Mesendoderm (in vitro differentiated cells): Measurements from ENCODE around the gene LSS.
"Not testable (repeated sequence)": the region's sequence is repeated elsewhere in the genome, so short reads cannot be mapped to it uniquely, and the experiment has no call there.

Experiments
- DNase-seq: peaks from one replicate; pipeline ENCODE4 v3.0.0; 2013
- H2AK5ac ChIP-seq: 2 replicates; pipeline ENCODE4 v1.6.1; 2013; ENCODE audit warnings: low read length, inconsistent platforms
- H2BK120ac ChIP-seq: 2 replicates; pipeline ENCODE4 v1.6.1; 2013; ENCODE audit warnings: low read depth, mild to moderate bottlenecking, low read length, moderate library complexity, mixed read lengths
- H2BK15ac ChIP-seq: replicated peaks from 2 replicates; pipeline ENCODE4 v1.6.1; 2013; ENCODE audit warnings: low read depth, mild to moderate bottlenecking, moderate library complexity
- H2BK5ac ChIP-seq: 2 replicates; pipeline ENCODE4 v1.6.1; 2013; ENCODE audit warnings: low read length, inconsistent platforms
- H3K18ac ChIP-seq: 2 replicates; pipeline ENCODE4 v1.6.1; 2013; ENCODE audit warnings: mild to moderate bottlenecking, low read length, mixed read lengths
- H3K23ac ChIP-seq: one replicate; pipeline ENCODE4 v1.6.1; 2013; ENCODE audit warnings: low read length
- H3K27ac ChIP-seq: 2 replicates; pipeline ENCODE4 v1.5.1; 2013; ENCODE audit warnings: low read depth, mild to moderate bottlenecking, inconsistent platforms, low read length, moderate library complexity
- H3K27me3 ChIP-seq: 2 replicates; pipeline ENCODE4 v1.6.1; 2013; ENCODE audit warnings: low read length, control low read depth, mild to moderate bottlenecking, inconsistent platforms; ENCODE audit not compliant: insufficient read depth, poor library complexity
- H3K36me3 ChIP-seq: 2 replicates; pipeline ENCODE4 v1.6.1; 2013; ENCODE audit warnings: low read length, inconsistent platforms; ENCODE audit not compliant: control insufficient read depth, insufficient read depth
- H3K4ac ChIP-seq: one replicate; pipeline ENCODE4 v1.6.1; 2013; ENCODE audit warnings: low read depth, mild to moderate bottlenecking, low read length, moderate library complexity
- H3K4me1 ChIP-seq: 2 replicates; pipeline ENCODE4 v1.6.1; 2013; ENCODE audit warnings: low read depth, low read length, inconsistent platforms; ENCODE audit not compliant: control insufficient read depth
- H3K4me2 ChIP-seq: 2 replicates; pipeline ENCODE4 v1.6.1; 2013; ENCODE audit warnings: low read length
- H3K4me3 ChIP-seq: 2 replicates; pipeline ENCODE4 v1.5.1; 2013; ENCODE audit warnings: mild to moderate bottlenecking, low read length
- H3K56ac ChIP-seq: one replicate; pipeline ENCODE4 v1.6.1; 2013; ENCODE audit warnings: low read length
- H3K79me1 ChIP-seq: 2 replicates; pipeline ENCODE4 v1.6.1; 2013; ENCODE audit warnings: low read length, inconsistent platforms
- H3K79me2 ChIP-seq: 2 replicates; pipeline ENCODE4 v1.6.1; 2013; ENCODE audit warnings: mild to moderate bottlenecking, low read length; ENCODE audit not compliant: control insufficient read depth, insufficient read depth
- H3K9ac ChIP-seq: 2 replicates; pipeline ENCODE4 v1.6.1; 2013; ENCODE audit warnings: low read length, inconsistent platforms
- H4K5ac ChIP-seq: one replicate; pipeline ENCODE4 v1.6.1; 2013; ENCODE audit warnings: low read length
- H4K8ac ChIP-seq: one replicate; pipeline ENCODE4 v1.6.1; 2013; ENCODE audit warnings: low read depth, mild to moderate bottlenecking, control low read depth, low read length, moderate library complexity
- WGBS: extraction: QIAGEN DNeasy Blood & Tissue Kit; methylation state at CpG from one replicate; pipeline ENCODE4 v1.1.7; 2013; ENCODE audit warnings: low lambda C conversion rate, missing lambda C conversion rate; ENCODE audit not compliant: insufficient coverage; ENCODE audit errors: extremely low coverage; 5-methylcytosine and 5-hydroxymethylcytosine counted together

The LSS gene

DNA sequence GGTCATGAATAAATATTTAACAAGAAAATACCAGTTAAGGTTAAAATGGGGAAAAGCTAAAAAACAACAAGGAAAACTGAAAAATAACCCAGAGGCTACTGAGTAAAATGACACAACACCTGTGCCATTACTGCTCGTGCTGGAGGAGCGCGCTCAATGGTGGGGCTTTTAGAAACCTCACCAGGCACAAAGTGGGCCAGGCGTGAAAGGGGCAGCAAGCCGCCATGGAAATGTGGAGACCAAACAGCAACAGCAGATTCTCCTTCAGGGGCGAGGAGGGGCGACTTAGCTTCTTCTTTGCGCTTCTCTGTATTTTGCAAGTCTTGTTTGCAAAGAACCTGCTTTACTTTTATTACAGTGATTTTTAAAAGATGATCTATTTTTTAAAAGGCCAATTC, 25.4 kb downstream of the LSS start:
- Histone ChIP-seq H4K5ac (no peak overlapping the region), H3K56ac (no peak overlapping the region), H3K4ac (no peak overlapping the region), H3K23ac (no peak overlapping the region), H3K79me1 (no peaks in the 10 kb centered on the region), H4K8ac (no peak overlapping the region), H3K79me2 (no peaks in the 10 kb centered on the region), H2BK120ac (no peak overlapping the region), H3K36me3 (peaks cover 10% of the 10 kb centered on the region), H3K4me2 (no peak overlapping the region), H2BK5ac (no peak overlapping the region), H3K27ac (no peak overlapping the region), H2BK15ac (no peak overlapping the region), H2AK5ac (no peak overlapping the region), H3K4me1 (no peaks in the 10 kb centered on the region), H3K9ac (no peak overlapping the region), H3K18ac (no peak overlapping the region), H3K27me3 (no peaks in the 10 kb centered on the region), H3K4me3 (no peak overlapping the region)
- no CpG with 5 or more reads among the region's 8 CpGs for WGBS
- no peak for DNase-seq

DNA sequence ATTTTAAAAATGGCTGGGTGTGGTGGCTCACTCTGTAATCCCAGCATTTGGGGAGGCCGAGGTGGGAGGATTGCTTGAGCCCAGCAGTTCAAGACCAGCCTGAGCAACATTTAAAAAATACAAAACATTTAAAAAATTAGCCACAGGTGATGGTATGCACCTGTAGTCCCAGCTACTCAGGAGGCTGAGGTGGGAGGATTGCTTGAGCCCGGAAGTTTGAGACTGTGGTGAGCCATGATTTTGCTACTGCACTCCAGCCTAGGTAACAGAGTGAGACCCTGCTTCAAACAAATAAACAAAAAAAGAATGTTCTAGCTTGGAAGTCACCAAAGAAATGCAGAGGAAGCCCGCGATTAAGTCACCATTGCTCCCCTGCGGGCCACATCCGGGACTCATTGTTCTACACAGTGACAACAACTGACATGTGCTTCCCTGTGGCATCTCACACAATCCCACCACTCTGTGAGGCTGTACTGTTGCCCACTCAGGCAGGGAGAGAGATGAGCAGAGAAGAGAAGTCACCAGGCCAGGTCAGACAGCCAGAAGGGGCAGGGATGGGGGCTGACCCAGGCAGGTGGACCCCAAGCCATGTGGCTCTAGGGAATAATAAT, 25.9 kb downstream of the LSS start:
- H3K4me1 ChIP-seq: no peaks in the 10 kb centered on the region
- no peak overlapping the region for H3K9ac ChIP-seq
- H3K36me3 ChIP-seq: peaks cover 10% of the 10 kb centered on the region
- H2BK15ac ChIP-seq: no peak overlapping the region
- WGBS: no CpG with 5 or more reads among the region's 6 CpGs
- H2AK5ac ChIP-seq: no peak overlapping the region
- H3K4ac ChIP-seq: no peak overlapping the region
- no peaks in the 10 kb centered on the region for H3K27me3 ChIP-seq
- DNase-seq: peak; percentile 35
- no peak overlapping the region for H3K18ac ChIP-seq
- no peaks in the 10 kb centered on the region for H3K79me2 ChIP-seq
- H3K23ac ChIP-seq: no peak overlapping the region
- H3K4me3 ChIP-seq: no peak overlapping the region
- no peak overlapping the region for H4K5ac ChIP-seq
- no peaks in the 10 kb centered on the region for H3K79me1 ChIP-seq
- H3K56ac ChIP-seq: no peak overlapping the region
- H3K27ac ChIP-seq: no peak overlapping the region
- no peak overlapping the region for H3K4me2 ChIP-seq
- H2BK5ac ChIP-seq: no peak overlapping the region
- H4K8ac ChIP-seq: no peak overlapping the region
- no peak overlapping the region for H2BK120ac ChIP-seq

DNA sequence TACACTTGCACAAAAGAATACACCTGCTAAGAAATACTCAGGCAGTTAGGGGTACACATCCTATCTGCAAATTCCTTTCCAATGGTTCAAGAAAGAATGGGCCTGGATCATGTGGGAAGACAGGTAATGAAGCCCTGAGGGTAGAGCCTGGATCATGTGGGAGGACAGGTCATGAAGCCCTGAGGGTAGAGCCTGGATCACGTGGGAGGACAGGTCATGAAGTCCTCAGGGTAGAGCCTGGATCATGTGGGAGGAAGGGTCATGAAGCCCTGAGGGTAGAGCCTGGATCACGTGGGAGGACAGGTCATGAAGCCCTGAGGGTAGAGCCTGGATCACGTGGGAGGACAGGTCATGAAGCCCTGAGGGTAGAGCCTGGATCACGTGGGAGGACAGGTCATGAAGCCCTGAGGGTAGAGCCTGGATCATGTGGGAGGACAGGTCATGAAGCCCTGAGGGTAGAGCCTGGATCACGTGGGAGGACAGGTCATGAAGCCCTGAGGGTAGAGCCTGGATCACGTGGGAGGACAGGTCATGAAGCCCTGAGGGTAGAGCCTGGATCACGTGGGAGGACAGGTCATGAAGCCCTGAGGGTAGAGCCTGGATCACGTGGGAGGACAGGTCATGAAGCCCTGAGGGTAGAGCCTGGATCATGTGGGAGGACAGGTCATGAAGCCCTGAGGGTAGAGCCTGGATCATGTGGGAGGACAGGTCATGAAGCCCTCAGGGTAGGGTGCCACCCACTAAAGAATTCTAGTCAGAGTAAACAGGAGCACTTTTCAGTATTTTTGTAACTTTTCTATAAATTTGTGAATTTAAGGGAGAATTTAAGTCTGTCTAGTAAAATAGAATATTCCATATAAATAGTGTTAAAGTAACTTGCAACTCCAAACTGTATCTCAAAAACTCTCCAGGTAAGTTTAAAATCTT, 27.4 kb downstream of the LSS start:
- H3K27me3 ChIP-seq, H3K4ac ChIP-seq, H2AK5ac ChIP-seq, DNase-seq, H3K56ac ChIP-seq, H2BK5ac ChIP-seq, H3K4me3 ChIP-seq, H3K27ac ChIP-seq, H4K5ac ChIP-seq, H3K79me1 ChIP-seq, H3K4me2 ChIP-seq, H4K8ac ChIP-seq, H3K4me1 ChIP-seq, H3K9ac ChIP-seq, H3K23ac ChIP-seq, H2BK120ac ChIP-seq, H3K79me2 ChIP-seq, H3K18ac ChIP-seq, H2BK15ac ChIP-seq: not testable (repeated sequence)
- peaks cover 14% of the 10 kb centered on the region for H3K36me3 ChIP-seq
- WGBS: no CpG with 5 or more reads among the region's 8 CpGs

DNA sequence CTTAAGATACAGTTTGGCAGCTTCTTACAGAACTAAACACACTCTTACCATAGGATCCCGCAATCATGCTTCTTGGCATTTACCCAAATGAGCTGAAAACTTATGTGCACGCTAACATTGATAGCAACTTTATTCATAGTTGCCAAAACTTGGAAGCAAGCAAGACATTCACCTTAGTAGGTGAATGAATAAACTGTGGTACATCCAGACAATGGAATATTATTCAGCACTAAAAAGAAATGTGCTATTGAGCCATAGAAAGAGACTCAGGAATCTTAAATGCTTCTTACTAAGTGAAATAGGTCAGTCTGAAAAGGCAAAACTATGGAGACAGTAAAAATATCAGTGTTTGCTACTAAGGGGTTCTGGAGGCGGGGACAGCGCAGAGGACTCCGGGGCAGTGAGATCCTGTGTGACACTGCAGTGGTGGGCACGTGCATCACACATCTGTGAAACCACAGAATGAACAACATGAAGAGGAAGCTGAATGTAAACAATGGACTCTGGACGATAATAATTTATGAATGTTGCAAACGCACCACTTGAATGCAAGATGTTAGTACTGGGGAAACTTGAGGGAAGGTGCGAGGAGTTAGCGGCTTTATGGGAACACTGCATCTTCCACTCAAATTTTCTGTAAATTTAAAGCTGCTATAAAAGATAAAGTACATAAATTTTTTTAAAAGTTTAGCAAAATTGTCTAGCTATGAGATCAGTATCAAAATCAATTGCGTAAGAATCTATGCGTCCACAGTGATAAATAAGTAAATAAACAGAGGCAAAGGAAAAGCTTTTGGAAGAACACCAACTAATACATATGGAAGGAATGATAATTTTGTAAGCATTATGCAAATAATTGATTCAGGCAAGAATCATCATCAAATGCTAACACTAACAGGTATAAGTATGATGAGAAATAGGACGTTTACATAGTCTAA, 28.9 kb downstream of the LSS start:
- H3K18ac ChIP-seq: no peak overlapping the region
- H4K5ac ChIP-seq: no peak overlapping the region
- H2AK5ac ChIP-seq: no peak overlapping the region
- H3K27ac ChIP-seq: no peak overlapping the region
- H3K79me1 ChIP-seq: no peaks in the 10 kb centered on the region
- no peak overlapping the region for H2BK120ac ChIP-seq
- no CpG with 5 or more reads among the region's 13 CpGs for WGBS
- no peak overlapping the region for H2BK15ac ChIP-seq
- H3K4ac ChIP-seq: no peak overlapping the region
- H3K4me1 ChIP-seq: no peaks in the 10 kb centered on the region
- peaks cover 19% of the 10 kb centered on the region for H3K36me3 ChIP-seq
- no peak overlapping the region for H3K4me2 ChIP-seq
- no peaks in the 10 kb centered on the region for H3K79me2 ChIP-seq
- H2BK5ac ChIP-seq: no peak overlapping the region
- H3K56ac ChIP-seq: no peak overlapping the region
- no peak overlapping the region for H3K9ac ChIP-seq
- H4K8ac ChIP-seq: no peak overlapping the region
- no peaks in the 10 kb centered on the region for H3K27me3 ChIP-seq
- no peak overlapping the region for H3K23ac ChIP-seq
- DNase-seq: no peak
- H3K4me3 ChIP-seq: no peak overlapping the region

DNA sequence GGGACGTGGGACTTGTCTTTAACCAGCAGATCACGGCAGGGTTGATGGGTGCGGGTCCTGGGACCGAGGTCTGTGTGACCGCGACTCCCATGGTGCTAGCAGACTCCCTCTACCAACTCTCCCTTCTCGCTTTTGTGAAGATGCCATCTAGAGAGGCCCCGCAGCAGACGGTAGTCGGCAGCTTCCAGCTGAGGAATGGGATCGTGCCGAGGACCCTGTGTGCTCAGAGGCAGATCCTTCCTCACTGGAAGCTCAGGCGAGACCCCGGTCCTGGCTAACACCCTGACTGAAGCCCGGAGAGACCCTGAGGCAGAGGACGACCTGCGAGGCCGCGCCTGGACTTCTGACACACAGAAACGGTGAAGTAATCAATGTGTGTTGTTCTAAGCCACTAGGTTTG, 31.8 kb downstream of the LSS start:
- H2BK15ac ChIP-seq: no peak overlapping the region

More for the DNA sequence above, 31.8 kb downstream of the LSS start:
- no peaks in the 10 kb centered on the region for H3K79me2 ChIP-seq
- no peak overlapping the region for H2AK5ac ChIP-seq
- H2BK120ac ChIP-seq: no peak overlapping the region
- H3K56ac ChIP-seq: no peak overlapping the region
- H4K8ac ChIP-seq: no peak overlapping the region
- DNase-seq: no peak
- no peak overlapping the region for H3K4me3 ChIP-seq
- H3K9ac ChIP-seq: no peak overlapping the region
- H3K4ac ChIP-seq: no peak overlapping the region
- no peak overlapping the region for H4K5ac ChIP-seq
- no peaks in the 10 kb centered on the region for H3K4me1 ChIP-seq
- H3K4me2 ChIP-seq: no peak overlapping the region
- no CpG with 5 or more reads among the region's 20 CpGs for WGBS
- peaks cover 26% of the 10 kb centered on the region for H3K36me3 ChIP-seq
- H2BK5ac ChIP-seq: no peak overlapping the region
- no peak overlapping the region for H3K23ac ChIP-seq
- H3K79me1 ChIP-seq: no peaks in the 10 kb centered on the region
- no peak overlapping the region for H3K18ac ChIP-seq
- H3K27ac ChIP-seq: no peak overlapping the region
- no peaks in the 10 kb centered on the region for H3K27me3 ChIP-seq
